Choroid plexus epithelial cell (primary cell): ENCODE measurements around the gene STARD3NL.
"Not testable (repeated sequence)": the region's sequence is repeated elsewhere in the genome, so short reads cannot be mapped to it uniquely, and the experiment has no call there.

Source experiments
- DNase-seq: peaks from one replicate; pipeline ENCODE4 v3.0.0-alpha.2; 2010; ENCODE audit warnings: low read depth
- H3K4me3 ChIP-seq: 2 replicates; pipeline ENCODE4 v1.5.1; 2011; ENCODE audit warnings: low read depth, mild to moderate bottlenecking, control low read depth, low read length, moderate library complexity
- TF ChIP-seq, protein P1 (sequence below): conservative IDR thresholded peaks from 2 replicates; pipeline ENCODE4 v1.5.1; 2011; ENCODE audit warnings: low read depth, mild to moderate bottlenecking, control low read depth, inconsistent platforms, low read length, moderate library complexity

Gene STARD3NL

GRCh38 chr7:38232502-38233366 is 54.7 kb downstream of the STARD3NL start:
- peak; percentile 51 for DNase-seq
- TF ChIP-seq, protein P1, sequence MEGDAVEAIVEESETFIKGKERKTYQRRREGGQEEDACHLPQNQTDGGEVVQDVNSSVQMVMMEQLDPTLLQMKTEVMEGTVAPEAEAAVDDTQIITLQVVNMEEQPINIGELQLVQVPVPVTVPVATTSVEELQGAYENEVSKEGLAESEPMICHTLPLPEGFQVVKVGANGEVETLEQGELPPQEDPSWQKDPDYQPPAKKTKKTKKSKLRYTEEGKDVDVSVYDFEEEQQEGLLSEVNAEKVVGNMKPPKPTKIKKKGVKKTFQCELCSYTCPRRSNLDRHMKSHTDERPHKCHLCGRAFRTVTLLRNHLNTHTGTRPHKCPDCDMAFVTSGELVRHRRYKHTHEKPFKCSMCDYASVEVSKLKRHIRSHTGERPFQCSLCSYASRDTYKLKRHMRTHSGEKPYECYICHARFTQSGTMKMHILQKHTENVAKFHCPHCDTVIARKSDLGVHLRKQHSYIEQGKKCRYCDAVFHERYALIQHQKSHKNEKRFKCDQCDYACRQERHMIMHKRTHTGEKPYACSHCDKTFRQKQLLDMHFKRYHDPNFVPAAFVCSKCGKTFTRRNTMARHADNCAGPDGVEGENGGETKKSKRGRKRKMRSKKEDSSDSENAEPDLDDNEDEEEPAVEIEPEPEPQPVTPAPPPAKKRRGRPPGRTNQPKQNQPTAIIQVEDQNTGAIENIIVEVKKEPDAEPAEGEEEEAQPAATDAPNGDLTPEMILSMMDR = no peak
- H3K4me3 ChIP-seq = no peak overlapping the region

DNA sequence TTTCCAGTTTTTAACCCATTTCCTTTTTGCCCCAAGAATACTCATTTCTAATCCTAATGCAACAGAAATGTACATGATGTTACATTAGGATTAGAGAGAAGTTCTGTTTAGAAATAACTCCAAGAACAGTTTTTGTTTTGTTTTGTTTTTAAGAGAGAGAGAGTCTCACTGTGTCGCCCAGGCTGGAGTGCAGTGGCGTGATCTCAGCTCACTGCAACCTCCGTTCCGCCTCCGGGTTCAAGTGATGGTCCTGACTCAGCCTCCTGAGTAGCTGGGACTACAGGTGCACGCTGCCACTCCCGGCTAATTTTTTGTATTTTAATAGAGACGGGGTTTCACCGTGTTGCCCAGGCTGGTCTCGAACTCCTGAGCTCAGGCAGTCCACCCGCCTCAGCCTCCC is 56.7 kb downstream of the STARD3NL start:
- H3K4me3 ChIP-seq, DNase-seq: not testable (repeated sequence)

DNA sequence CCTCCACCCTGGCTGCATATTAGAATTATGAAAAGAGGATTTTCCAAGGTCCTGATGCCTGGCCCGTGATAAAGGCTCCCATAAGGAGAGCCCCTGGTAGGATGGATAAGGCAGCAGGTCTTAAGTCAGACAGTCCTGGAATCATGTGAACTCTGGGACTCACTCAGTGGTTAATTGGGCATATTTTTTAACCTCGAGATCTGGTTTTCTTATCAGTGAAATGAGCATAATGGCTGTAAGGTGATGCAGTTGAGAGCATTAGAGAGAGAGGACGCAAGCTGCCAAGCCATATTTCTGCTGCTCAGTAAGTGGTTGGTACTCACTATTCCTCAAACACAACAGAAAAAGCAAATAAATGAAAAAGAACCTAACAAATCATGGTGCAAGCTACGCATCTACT is 57.6 kb downstream of the STARD3NL start:
- no peak overlapping the region for H3K4me3 ChIP-seq
- TF ChIP-seq, protein P1 = no peak
- no peak for DNase-seq

DNA sequence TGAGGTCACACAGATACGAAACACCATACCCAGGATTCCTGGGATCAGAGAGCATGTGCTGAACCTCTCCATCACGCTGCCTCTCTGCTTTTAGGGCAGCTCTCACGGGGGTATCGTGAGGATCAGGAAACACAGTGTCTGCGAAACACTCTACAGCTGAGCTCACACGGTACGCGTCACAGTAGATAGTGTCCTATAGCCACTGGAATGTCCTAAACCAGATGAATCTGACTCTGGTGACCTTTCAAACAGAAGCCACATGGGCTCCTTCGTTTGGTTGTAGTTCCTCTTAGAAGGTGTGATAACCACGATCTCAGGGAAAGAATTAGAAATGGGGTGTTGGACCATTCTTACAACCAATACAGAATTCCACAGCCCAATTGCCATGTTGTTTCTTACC is 61.1 kb downstream of the STARD3NL start:
- not testable (repeated sequence) for H3K4me3 ChIP-seq, DNase-seq

- TF ChIP-seq, protein P1 = no peak
- H3K4me3 ChIP-seq = no peak overlapping the region
- DNase-seq = no peak
Measured at GRCh38 chr7:38241071-38241470, 63.0 kb downstream of the STARD3NL start.

GRCh38 chr7:38242814-38243213 is 64.8 kb downstream of the STARD3NL start:
- TF ChIP-seq, protein P1 = no peak
- DNase-seq = no peak
- H3K4me3 ChIP-seq = no peak overlapping the region

DNA sequence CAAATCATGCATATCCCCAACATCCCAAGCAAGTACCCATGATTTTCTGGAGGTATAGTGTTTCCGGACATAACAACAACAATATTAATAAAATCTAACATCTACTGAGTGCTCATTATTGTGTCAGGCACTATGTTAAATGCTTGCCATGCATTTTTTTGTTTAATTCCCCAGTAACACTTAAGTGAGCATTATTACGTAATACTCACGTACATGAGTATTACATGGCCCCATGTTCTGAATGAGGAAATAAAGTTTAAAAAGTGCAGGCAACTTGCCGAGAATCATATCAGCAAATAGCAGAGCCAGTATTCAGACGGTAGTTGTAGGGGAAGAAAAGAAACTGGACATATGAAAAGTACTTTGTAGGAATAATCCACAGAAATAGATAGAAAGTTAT is 65.3 kb downstream of the STARD3NL start:
- not testable (repeated sequence) for H3K4me3 ChIP-seq, DNase-seq

- TF ChIP-seq, protein P1 = no peak
- no peak overlapping the region for H3K4me3 ChIP-seq
- no peak for DNase-seq
Measured at GRCh38 chr7:38244516-38244915, 66.5 kb downstream of the STARD3NL start.
